Muscle layer of colon (tissue), 2 donors: ENCODE data around the gene ZNF587.
"Not testable (repeated sequence)": the region's sequence is repeated elsewhere in the genome, so short reads cannot be mapped to it uniquely, and the experiment has no call there.

Experiments used
- H3K27ac ChIP-seq: one replicate; pipeline ENCODE4 v1.7.0; 2013; ENCODE audit warnings: low read depth, mild to moderate bottlenecking, low read length, moderate library complexity
- H3K27me3 ChIP-seq, 2 donors: one replicate each; pipeline ENCODE4 v1.7.0; 2013; ENCODE audit warnings: low read length in 2 of 2, mild to moderate bottlenecking in 2 of 2; ENCODE audit not compliant: insufficient read depth in 2 of 2, control insufficient read depth in 1 of 2
- H3K36me3 ChIP-seq: one replicate; pipeline ENCODE4 v1.7.0; 2013; ENCODE audit warnings: mild to moderate bottlenecking, low read length; ENCODE audit not compliant: insufficient read depth
- H3K4me1 ChIP-seq: one replicate; pipeline ENCODE4 v1.7.0; 2013; ENCODE audit warnings: mild to moderate bottlenecking, low read length; ENCODE audit not compliant: insufficient read depth
- H3K4me3 ChIP-seq, 2 donors: one replicate each; pipeline ENCODE4 v1.7.0; 2013; ENCODE audit warnings: low read length in 2 of 2, low read depth in 1 of 2, mild to moderate bottlenecking in 1 of 2, moderate library complexity in 1 of 2
- H3K9ac ChIP-seq: one replicate; pipeline ENCODE4 v1.7.0; 2013; ENCODE audit warnings: low read length
- H3K9me3 ChIP-seq: one replicate; pipeline ENCODE4 v1.7.0; 2013; ENCODE audit warnings: mild to moderate bottlenecking, low read length
- donor health status: abdominal sarcoma.
- donor health status: Adenocarcinoma of cecum.

Gene ZNF587

DNA sequence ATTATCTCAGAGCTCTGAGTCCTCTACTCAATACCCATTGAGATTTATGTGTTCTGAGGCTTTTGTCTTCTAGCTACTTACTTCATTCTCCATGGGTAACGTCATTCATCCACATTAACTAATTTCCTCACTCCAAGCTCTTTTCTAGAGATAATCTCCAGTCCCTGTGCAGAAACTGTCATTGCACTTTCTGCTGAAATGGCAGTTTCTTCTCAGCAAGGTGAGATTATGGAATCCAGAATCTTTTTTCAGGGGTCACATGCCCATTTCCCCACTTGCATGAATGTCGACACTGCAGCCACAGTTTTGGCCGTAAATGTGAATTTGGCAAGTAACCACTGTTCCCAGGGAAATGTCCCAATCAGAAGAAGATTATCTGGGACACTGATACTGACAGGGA, 12.7 kb downstream of the ZNF587 start:
- not testable (repeated sequence) for H3K27ac ChIP-seq, H3K4me1 ChIP-seq, H3K9ac ChIP-seq, H3K27me3 ChIP-seq, H3K4me3 ChIP-seq
- Histone ChIP-seq H3K9me3 (peaks cover 19% of the 10 kb centered on the region), H3K36me3 (peaks cover 47% of the 10 kb centered on the region)

DNA sequence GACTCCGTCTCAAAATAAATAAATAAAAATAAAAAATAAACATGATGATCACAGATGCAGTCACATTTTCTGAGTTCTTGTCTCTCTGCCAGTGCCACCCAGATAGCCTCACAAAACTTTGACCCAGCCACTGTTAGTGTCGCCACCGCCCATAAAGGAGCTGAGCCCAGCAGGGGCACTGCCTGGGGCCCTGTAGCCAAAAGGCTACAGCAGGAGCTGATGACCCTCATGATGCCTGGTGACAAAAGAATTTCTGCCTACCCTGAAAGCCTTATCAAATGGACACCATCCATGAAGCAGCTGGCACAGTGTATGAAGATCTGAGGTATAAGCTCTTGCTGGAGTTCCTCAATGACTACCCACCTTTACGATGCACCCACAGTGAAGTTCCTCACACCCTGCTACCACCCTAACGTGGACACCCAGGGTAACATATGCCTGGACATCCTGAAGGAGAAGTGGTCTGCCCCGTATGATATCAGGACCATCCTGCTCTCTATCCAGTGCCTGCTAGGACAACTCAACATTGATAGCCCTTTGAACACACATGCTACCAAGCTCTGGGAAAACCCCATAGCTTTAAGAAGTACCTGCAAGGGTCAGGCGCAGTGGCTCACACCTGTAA, 18.3 kb downstream of the ZNF587 start:
- Histone ChIP-seq H3K9me3 (peaks cover 34% of the 10 kb centered on the region), H3K4me1 (no peaks in the 10 kb centered on the region), H3K36me3 (peaks cover 27% of the 10 kb centered on the region)

DNA sequence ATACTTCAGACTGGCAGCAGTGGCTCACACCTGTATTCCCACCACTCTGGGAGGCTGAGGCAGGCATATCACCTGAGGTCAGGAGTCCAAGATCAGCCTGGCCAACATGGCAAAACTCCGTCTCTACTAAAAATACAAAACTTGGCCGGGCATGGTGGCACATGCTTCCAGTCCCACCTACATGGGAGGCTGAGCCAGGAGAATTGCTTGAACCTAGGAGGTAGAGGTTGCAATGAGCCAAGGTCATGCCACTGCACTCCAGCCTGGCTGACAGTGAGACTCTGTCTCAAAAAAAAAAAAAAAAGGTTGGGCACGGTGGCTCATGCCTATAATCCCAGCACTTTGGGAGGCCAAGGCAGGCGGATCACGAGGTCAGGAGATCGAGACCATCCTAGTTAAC, 20.0 kb downstream of the ZNF587 start:
- not testable (repeated sequence) for H3K9ac ChIP-seq, H3K4me1 ChIP-seq, H3K27ac ChIP-seq, H3K4me3 ChIP-seq, H3K27me3 ChIP-seq
- peaks cover 19% of the 10 kb centered on the region for H3K36me3 ChIP-seq
- peaks cover 45% of the 10 kb centered on the region for H3K9me3 ChIP-seq

More for the DNA sequence above, 18.3 kb downstream of the ZNF587 start:
- Histone ChIP-seq H3K27me3 (no peaks in the 10 kb centered on the region), H3K27ac (no peak overlapping the region), H3K9ac (no peak overlapping the region), H3K4me3 (peak overlapping the region in 1 of 2 donors; percentile 31)

DNA sequence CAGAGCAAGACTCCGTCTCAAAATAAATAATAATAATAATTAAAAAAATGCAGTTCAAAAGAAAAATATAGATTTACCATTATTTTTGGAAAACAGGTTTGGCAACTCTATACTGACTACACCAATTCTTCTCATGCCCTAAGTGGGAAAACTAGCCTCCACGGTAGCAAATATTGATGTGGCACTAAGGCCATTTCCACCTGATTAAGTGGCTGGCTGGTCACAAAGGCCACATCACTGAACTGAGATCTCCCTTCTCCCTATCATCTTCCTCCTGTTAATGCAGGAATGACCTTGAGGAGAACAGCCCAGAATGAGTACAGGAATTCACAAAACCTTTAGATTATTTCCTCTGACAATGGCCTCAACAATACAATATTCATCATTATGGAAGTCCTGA, 20.6 kb downstream of the ZNF587 start:
- Histone ChIP-seq H3K9me3 (peaks cover 45% of the 10 kb centered on the region), H3K27ac (no peak overlapping the region), H3K4me3 (no peak overlapping the region), H3K36me3 (peaks cover 15% of the 10 kb centered on the region), H3K4me1 (no peaks in the 10 kb centered on the region), H3K27me3 (no peaks in the 10 kb centered on the region), H3K9ac (no peak overlapping the region)

DNA sequence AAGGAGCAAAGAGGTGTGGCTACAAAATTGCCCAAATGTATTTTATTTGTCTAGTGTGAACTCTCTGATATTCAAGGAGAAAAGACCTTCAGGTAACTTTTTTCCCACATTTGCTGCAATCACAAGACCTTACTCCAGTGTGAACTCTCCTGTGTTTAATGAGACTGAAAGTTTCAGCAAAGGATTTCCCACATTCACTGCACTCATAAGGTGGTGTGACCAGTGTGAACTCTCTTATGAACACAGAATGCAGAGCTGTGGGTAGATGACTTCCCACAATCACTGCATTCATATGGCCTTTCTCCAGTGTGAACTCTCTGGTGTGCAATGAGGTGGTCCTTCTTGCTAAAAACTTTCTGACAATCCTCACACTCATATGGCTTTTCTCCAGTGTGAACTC, 22.8 kb downstream of the ZNF587 start:
- peaks cover 6% of the 10 kb centered on the region for H3K36me3 ChIP-seq
- H3K27ac ChIP-seq: no peak overlapping the region
- H3K4me1 ChIP-seq: no peaks in the 10 kb centered on the region
- no peak overlapping the region for H3K4me3 ChIP-seq
- H3K9me3 ChIP-seq: peaks cover 54% of the 10 kb centered on the region
- H3K9ac ChIP-seq: no peak overlapping the region
- no peaks in the 10 kb centered on the region for H3K27me3 ChIP-seq

DNA sequence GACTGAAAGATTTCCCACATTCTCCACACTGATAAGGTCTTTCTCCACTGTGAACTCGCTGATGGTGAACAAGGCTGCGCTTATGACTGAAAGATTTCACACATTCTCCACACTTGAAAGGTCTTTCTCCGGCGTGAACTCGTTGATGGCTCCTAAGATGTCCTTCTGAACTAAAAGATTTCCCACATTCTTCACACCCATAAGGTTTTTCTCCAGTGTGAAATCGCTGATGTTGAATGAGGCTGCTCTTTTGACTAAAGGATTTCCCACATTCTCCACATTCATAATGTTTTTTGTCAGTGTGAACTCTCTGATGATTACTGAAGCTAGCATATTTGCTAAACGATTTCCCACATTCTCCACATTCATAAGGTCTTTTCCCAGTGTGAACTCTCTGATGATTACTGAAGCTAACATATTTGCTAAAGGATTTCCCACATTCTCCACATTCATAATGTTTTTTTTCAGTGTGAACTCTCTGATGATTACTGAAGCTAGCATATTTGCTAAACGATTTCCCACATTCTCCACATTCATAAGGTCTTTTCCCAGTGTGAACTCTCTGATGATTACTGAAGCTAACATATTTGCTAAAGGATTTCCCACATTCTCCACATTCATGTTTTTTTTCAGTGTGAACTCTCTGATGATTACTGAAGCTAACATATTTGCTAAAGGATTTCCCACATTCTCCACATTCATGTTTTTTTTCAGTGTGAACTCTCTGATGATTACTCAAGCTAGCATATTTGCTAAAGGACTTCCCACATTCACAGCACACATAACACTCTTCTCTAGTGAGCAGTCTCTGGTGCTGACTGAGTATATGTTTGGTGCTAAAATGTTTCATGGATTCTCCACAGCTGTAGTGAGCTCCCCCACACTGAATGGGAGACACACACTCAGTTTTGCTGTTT, 24.5 kb downstream of the ZNF587 start:
- not testable (repeated sequence) for H3K27me3 ChIP-seq, H3K4me1 ChIP-seq, H3K4me3 ChIP-seq, H3K36me3 ChIP-seq, H3K27ac ChIP-seq, H3K9ac ChIP-seq
- peaks cover 49% of the 10 kb centered on the region for H3K9me3 ChIP-seq

DNA sequence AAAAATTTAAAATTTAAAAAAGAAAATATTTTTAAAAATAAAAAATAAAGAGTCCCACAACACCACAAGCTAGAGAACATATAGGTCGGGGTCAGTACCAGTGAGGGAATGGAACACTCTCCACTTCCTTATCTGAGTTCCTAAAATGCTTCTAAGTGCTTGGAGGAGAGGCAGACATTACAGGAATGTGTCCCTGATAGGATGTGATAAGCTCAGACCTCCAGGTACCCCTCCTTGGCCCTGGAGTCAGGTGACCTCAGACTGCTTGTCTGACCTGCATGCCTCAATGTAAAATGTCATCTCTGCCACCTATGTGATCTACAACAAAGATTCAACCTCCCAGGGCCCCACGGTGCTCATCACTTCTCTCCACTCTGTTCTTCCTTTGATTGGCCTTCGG, 36.4 kb downstream of the ZNF587 start:
- Histone ChIP-seq H3K27me3 (no peaks in the 10 kb centered on the region), H3K27ac (no peak overlapping the region), H3K36me3 (peaks cover 6% of the 10 kb centered on the region), H3K4me3 (no peak overlapping the region), H3K9ac (no peak overlapping the region), H3K9me3 (no peaks in the 10 kb centered on the region), H3K4me1 (no peaks in the 10 kb centered on the region)

DNA sequence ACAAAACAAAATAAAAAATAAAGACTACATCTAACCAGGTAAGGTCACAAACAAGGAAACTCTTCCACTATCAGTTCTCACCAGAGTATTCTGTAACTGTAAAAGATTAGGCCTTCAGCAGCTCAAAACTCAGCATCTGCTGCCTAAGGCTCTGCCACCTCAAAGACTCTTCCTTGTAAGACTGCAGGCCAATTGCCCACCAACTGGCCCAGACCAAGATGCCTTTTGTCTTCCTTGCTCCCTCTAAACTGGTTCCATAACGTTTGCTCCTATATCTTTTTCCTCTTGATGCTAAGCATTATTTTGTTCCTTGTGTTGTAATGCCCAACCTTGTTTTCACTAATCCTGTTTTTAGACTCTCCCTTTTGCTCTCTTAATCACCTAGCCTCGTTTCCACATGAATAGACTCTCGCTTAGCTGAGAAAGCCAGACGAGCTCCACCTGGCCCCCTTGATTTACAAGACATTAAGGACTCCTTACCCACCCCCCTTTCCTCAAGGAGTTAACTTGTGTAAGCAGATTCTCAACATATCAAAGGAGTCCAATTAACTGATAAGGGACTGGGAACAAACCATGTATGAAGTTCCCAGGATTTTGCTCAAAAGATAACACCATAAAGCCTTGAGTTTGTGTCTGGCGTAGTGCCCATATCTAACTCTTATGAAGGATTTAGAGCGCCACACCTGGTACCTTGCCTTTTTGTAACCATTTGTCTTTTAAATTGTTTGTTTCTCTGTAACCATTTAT, 37.7 kb downstream of the ZNF587 start:
- no peaks in the 10 kb centered on the region for H3K27me3 ChIP-seq
- H3K36me3 ChIP-seq: peaks cover 6% of the 10 kb centered on the region
- H3K9ac ChIP-seq: no peak overlapping the region
- no peaks in the 10 kb centered on the region for H3K4me1 ChIP-seq
- no peak overlapping the region for H3K27ac ChIP-seq
- H3K4me3 ChIP-seq: peak overlapping the region in 1 of 2 donors; percentile 84
- no peaks in the 10 kb centered on the region for H3K9me3 ChIP-seq

DNA sequence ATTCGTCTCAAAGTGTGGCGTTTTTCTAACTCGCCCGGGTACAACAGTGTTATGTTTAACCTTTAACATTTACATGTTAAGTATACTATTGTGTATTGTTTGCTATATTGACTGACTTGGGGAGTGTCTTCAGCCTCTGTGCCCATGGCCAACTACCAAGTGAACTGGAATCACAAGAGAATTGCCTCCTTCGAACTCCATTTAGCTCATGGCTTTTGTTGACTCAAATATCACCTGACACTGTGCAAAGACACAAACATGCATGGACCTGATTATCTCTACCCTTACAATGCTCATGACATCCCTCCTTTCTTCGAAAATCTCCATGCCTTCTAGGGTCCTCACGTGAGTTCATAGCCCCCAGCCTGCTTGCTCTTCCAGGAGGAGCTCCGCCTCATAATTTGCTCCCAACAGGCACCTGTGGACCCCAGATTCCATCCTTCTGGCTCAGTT, 38.5 kb downstream of the ZNF587 start:
- peak overlapping the region; percentile 84 for H3K4me3 ChIP-seq
- H3K27ac ChIP-seq: peak overlapping the region; percentile 59
- peaks cover 6% of the 10 kb centered on the region for H3K36me3 ChIP-seq
- H3K9me3 ChIP-seq: no peaks in the 10 kb centered on the region
- H3K27me3 ChIP-seq: no peaks in the 10 kb centered on the region
- no peak overlapping the region for H3K9ac ChIP-seq
- no peaks in the 10 kb centered on the region for H3K4me1 ChIP-seq

DNA sequence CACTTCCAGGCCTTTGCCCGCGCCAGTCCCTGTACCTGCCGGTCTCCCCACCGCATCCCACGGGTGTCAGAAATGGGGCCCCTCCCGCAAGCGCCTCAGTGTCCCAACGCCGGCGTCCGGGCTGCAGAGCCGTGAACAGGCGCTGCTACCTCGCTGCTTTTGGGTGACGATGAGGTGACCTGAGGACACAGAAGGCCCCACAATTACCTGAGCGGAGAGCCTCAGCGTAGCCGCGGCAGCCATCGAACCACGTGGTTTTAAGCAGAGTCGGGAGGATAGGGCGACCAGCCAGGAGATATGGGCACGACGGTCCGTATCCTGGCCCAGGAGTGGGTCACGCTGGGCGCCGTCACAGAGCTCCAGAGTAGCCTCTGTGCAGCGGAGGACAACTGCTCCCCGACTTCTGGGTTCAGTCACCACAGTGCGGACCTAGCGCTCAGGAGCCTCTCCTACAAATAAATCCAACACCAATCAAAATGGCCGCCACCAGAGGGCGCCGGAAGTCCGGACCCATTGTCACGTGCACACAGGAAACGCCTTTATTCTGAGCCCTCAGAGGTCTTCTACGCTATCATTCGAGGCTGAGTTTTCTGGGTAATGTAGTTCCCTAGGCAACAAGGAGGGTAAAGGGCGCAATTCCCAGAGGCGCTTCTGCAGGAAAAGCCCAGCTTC, 39.0 kb downstream of the ZNF587 start, which contains the start of gene ZNF814:
Gene ZNF814, minus strand, starts transcription at position 478 of the 672 bp plus-strand sequence. Its CDS starts 235 bp downstream, at position 243.
- peak within 1 kb of the TSS; percentile 59 for H3K27ac ChIP-seq
- peak within 1 kb of the TSS; percentile 84 for H3K4me3 ChIP-seq
- H3K9ac ChIP-seq: no peak within 1 kb of the TSS
- H3K4me1 ChIP-seq: no peaks in the 10 kb centered on the region
- no peaks in the 10 kb centered on the region for H3K27me3 ChIP-seq
- H3K36me3 ChIP-seq: peaks cover 6% of the 10 kb centered on the region
- no peaks in the 10 kb centered on the region for H3K9me3 ChIP-seq

DNA sequence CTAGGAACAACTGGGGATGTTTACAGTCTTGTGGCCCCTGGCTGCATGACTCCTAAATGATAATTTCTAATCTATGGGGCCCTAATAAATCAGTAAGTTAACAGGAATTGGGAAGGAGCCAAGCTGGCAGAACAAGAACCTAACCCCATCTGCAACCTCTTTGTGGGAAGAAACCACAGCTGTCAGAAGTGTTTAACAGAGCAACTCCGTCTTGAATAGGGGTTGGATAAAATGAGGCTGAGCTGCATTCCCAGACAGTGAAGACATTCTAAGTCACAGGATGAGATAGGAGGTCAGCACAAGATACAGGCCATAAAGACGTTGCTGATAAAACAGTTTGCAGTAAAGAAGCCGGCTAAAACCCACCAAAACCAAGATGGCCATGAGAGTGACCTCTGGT, 41.0 kb downstream of the ZNF587 start:
- not testable (repeated sequence) for H3K9ac ChIP-seq, H3K9me3 ChIP-seq, H3K4me1 ChIP-seq, H3K36me3 ChIP-seq, H3K27me3 ChIP-seq, H3K27ac ChIP-seq, H3K4me3 ChIP-seq
